ENCODE results near the gene FAM20C. TPM values are rescaled to one million over a fixed set of nuclear protein-coding genes. Genes with fewer than 3 reads are reported as not detected.

Gene FAM20C
- total RNA-seq, 4 donors from 2014 or later, result 43.0 to 112 (median 44.0) TPM

- TF ChIP-seq POLR2A (IDR thresholded peaks at IDR 0.05) (no peak), CTCF (IDR thresholded peaks at IDR 0.05) (no peak), EP300 (IDR thresholded peaks at IDR 0.05) (no peak)
- no peak for DNase-seq (ENCODE audit: low spot score in 2 of 2)
- Histone ChIP-seq H3K4me3 (no peak overlapping the region), H3K4me1 (no peaks in the 10 kb centered on the region), H3K27ac (no peak overlapping the region), H3K9me3 (no peaks in the 10 kb centered on the region), H3K36me3 (peaks cover 3 to 100% (median 7%) of the 10 kb centered on the region in 3 donors), H3K27me3 (no peaks in the 10 kb centered on the region)
- WGBS, 2 donors, result 87 to 97% methylated on average over 19 of the region's 19 CpGs
These were observed 62.7 kb downstream of the FAM20C start for GRCh38 chr7:255038-255435.

- Histone ChIP-seq H3K27me3 (no peaks in the 10 kb centered on the region), H3K36me3 (peaks cover 3 to 100% (median 7%) of the 10 kb centered on the region in 3 donors), H3K9me3 (no peaks in the 10 kb centered on the region), H3K4me3 (no peak overlapping the region), H3K4me1 (no peaks in the 10 kb centered on the region), H3K27ac (no peak overlapping the region)
- WGBS, 2 donors, result 92 to 96% methylated on average over 31 to 38 of the region's 44 CpGs
- DNase-seq (ENCODE audit: low spot score in 2 of 2), result no peak
- TF ChIP-seq EP300 (IDR thresholded peaks at IDR 0.05) (no peak), CTCF (IDR thresholded peaks at IDR 0.05) (no peak), POLR2A (IDR thresholded peaks at IDR 0.05) (no peak)
These were observed 63.5 kb downstream of the FAM20C start for GRCh38 chr7:255721-256361.

- peaks cover 3 to 100% (median 7%) of the 10 kb centered on the region in 3 donors for H3K36me3 ChIP-seq
- no peaks in the 10 kb centered on the region for H3K27me3 ChIP-seq
- TF ChIP-seq POLR2A (IDR thresholded peaks at IDR 0.05) (no peak), CTCF (IDR thresholded peaks at IDR 0.05) (no peak), EP300 (IDR thresholded peaks at IDR 0.05) (no peak)
- no peak overlapping the region for H3K27ac ChIP-seq
- H3K9me3 ChIP-seq, result peaks cover 0 to 4% (median 0%) of the 10 kb centered on the region in 4 donors
- H3K4me1 ChIP-seq, result no peaks in the 10 kb centered on the region
- no peak for DNase-seq (ENCODE audit: low spot score in 2 of 2)
- no peak overlapping the region for H3K4me3 ChIP-seq
- WGBS, 2 donors, result 95% methylated on average over 27 to 38 of the region's 38 CpGs
These were observed 64.1 kb downstream of the FAM20C start for GRCh38 chr7:256461-256940.

GRCh38 chr7:256981-257646 is 64.7 kb downstream of the FAM20C start:
- H3K36me3 ChIP-seq, result peaks cover 3 to 100% (median 7%) of the 10 kb centered on the region in 3 donors
- no peak overlapping the region for H3K27ac ChIP-seq
- 93 to 95% methylated on average over 28 to 29 of the region's 29 CpGs for WGBS, 2 donors
- no peak for DNase-seq (ENCODE audit: low spot score in 2 of 2)
- H3K4me3 ChIP-seq, result no peak overlapping the region
- TF ChIP-seq EP300 (IDR thresholded peaks at IDR 0.05) (no peak), CTCF (IDR thresholded peaks at IDR 0.05) (no peak), POLR2A (IDR thresholded peaks at IDR 0.05) (no peak)
- no peaks in the 10 kb centered on the region for H3K27me3 ChIP-seq
- H3K9me3 ChIP-seq, result peaks cover 0 to 10% (median 0%) of the 10 kb centered on the region in 4 donors
- no peaks in the 10 kb centered on the region for H3K4me1 ChIP-seq

GRCh38 chr7:257647-257992 is 65.2 kb downstream of the FAM20C start:
- no peak for DNase-seq (ENCODE audit: low spot score in 2 of 2)
- TF ChIP-seq POLR2A (IDR thresholded peaks at IDR 0.05) (no peak), EP300 (IDR thresholded peaks at IDR 0.05) (no peak), CTCF (IDR thresholded peaks at IDR 0.05) (no peak)
- Histone ChIP-seq H3K27ac (no peak overlapping the region), H3K27me3 (no peaks in the 10 kb centered on the region), H3K36me3 (peaks cover 3 to 99% (median 7%) of the 10 kb centered on the region in 3 donors), H3K4me1 (no peaks in the 10 kb centered on the region), H3K4me3 (no peak overlapping the region), H3K9me3 (peaks cover 0 to 16% (median 0%) of the 10 kb centered on the region in 4 donors)
- whole genome bisulfite sequencing, 2 donors, result 71 to 93% methylated on average over 2 to 4 of the region's 5 CpGs
